Measurements from ENCODE around the gene PADI1.

Gene PADI1

GRCh38 chr1:17215545-17215890 is 10.6 kb downstream of the PADI1 start:
- H3K27ac ChIP-seq (ENCODE audit: low read depth, low read length) = no peak overlapping the region
- peaks cover 21 to 38% of the 10 kb centered on the region in 2 donors for H3K27me3 ChIP-seq (ENCODE audit: control insufficient read depth in 1 of 2, insufficient read depth in 2 of 2, low read length in 2 of 2)

DNA sequence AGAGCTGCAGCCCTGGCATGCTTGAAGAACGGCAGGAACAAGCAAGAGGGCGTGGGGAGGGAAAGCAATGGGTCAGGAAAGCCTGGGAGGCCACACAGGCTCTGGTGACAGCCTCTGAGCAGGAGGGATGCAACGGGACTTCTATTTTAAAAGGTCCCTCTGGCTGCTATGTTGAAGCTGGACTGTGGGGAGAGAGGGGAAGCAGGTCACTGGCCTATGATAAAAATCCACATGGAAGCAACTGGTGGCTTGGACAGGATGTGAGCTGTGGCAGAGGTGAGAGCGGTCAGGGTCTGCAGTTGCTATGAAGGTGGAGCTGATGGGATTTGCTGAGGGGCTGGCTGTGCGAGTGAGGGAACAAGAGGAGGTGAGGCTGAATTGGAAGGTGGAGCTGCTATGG is 11.2 kb downstream of the PADI1 start:
- Histone ChIP-seq H3K36me3 (ENCODE audit: control insufficient read depth in 1 of 2, insufficient read depth in 2 of 2, low read length in 2 of 2) (no peaks in the 10 kb centered on the region), H3K9ac (ENCODE audit: low read depth in 1 of 2, low read length in 2 of 2) (no peak overlapping the region), H3K4me3 (ENCODE audit: low read depth in 1 of 2, low read length in 2 of 2) (no peak overlapping the region), H3K27ac (ENCODE audit: low read depth, low read length) (no peak overlapping the region), H3K27me3 (ENCODE audit: control insufficient read depth in 1 of 2, insufficient read depth in 2 of 2, low read length in 2 of 2) (peaks cover 21 to 38% of the 10 kb centered on the region in 2 donors), H3K4me1 (ENCODE audit: control insufficient read depth in 1 of 2, insufficient read depth in 2 of 2, low read length in 2 of 2) (peaks cover 0 to 7% of the 10 kb centered on the region in 2 donors), H3K9me3 (ENCODE audit: control insufficient read depth in 1 of 2, low read length in 2 of 2) (no peaks in the 10 kb centered on the region)

More at GRCh38 chr1:17215545-17215890, 10.6 kb downstream of the PADI1 start:
- Histone ChIP-seq H3K36me3 (ENCODE audit: control insufficient read depth in 1 of 2, insufficient read depth in 2 of 2, low read length in 2 of 2) (no peaks in the 10 kb centered on the region), H3K4me3 (ENCODE audit: low read depth in 1 of 2, low read length in 2 of 2) (no peak overlapping the region), H3K9ac (ENCODE audit: low read depth in 1 of 2, low read length in 2 of 2) (no peak overlapping the region), H3K9me3 (ENCODE audit: control insufficient read depth in 1 of 2, low read length in 2 of 2) (no peaks in the 10 kb centered on the region), H3K4me1 (ENCODE audit: control insufficient read depth in 1 of 2, insufficient read depth in 2 of 2, low read length in 2 of 2) (peaks cover 0 to 7% of the 10 kb centered on the region in 2 donors)

GRCh38 chr1:17217607-17218006 is 12.7 kb downstream of the PADI1 start:
- H3K27ac ChIP-seq (ENCODE audit: low read depth, low read length) = no peak overlapping the region
- no peak overlapping the region for H3K4me3 ChIP-seq (ENCODE audit: low read depth in 1 of 2, low read length in 2 of 2)
- peaks cover 17 to 33% of the 10 kb centered on the region in 2 donors for H3K27me3 ChIP-seq (ENCODE audit: control insufficient read depth in 1 of 2, insufficient read depth in 2 of 2, low read length in 2 of 2)
- no peaks in the 10 kb centered on the region for H3K36me3 ChIP-seq (ENCODE audit: control insufficient read depth in 1 of 2, insufficient read depth in 2 of 2, low read length in 2 of 2)
- no peaks in the 10 kb centered on the region for H3K9me3 ChIP-seq (ENCODE audit: control insufficient read depth in 1 of 2, low read length in 2 of 2)
- no peak overlapping the region for H3K9ac ChIP-seq (ENCODE audit: low read depth in 1 of 2, low read length in 2 of 2)
- peaks cover 0 to 4% of the 10 kb centered on the region in 2 donors for H3K4me1 ChIP-seq (ENCODE audit: control insufficient read depth in 1 of 2, insufficient read depth in 2 of 2, low read length in 2 of 2)

DNA sequence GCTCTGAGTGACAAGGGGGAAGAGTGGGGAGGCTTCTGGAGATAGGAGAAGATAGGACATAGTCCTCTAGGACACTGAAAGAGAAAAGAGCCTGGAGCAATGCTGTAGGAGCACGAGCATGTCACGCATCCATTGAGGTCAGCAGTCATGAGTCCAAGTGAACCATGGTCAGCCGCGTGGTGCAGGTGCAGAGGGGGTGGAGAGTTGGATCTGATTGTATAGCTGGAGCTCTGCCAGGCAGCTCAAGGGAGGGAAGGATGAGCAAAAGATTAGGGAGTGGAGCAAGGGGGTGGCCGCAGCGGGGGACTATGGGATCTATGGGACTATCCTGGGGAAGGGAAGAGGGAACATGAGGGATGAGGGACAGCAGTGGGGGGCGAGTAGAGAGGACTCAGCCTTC is 14.0 kb downstream of the PADI1 start:
- Histone ChIP-seq H3K4me1 (ENCODE audit: control insufficient read depth in 1 of 2, insufficient read depth in 2 of 2, low read length in 2 of 2) (no peaks in the 10 kb centered on the region), H3K36me3 (ENCODE audit: control insufficient read depth in 1 of 2, insufficient read depth in 2 of 2, low read length in 2 of 2) (no peaks in the 10 kb centered on the region), H3K4me3 (ENCODE audit: low read depth in 1 of 2, low read length in 2 of 2) (no peak overlapping the region), H3K9me3 (ENCODE audit: control insufficient read depth in 1 of 2, low read length in 2 of 2) (no peaks in the 10 kb centered on the region), H3K27ac (ENCODE audit: low read depth, low read length) (no peak overlapping the region), H3K27me3 (ENCODE audit: control insufficient read depth in 1 of 2, insufficient read depth in 2 of 2, low read length in 2 of 2) (peaks cover 5 to 22% of the 10 kb centered on the region in 2 donors), H3K9ac (ENCODE audit: low read depth in 1 of 2, low read length in 2 of 2) (no peak overlapping the region)

- Histone ChIP-seq H3K9me3 (ENCODE audit: control insufficient read depth in 1 of 2, low read length in 2 of 2) (no peaks in the 10 kb centered on the region), H3K4me1 (ENCODE audit: control insufficient read depth in 1 of 2, insufficient read depth in 2 of 2, low read length in 2 of 2) (no peaks in the 10 kb centered on the region), H3K27me3 (ENCODE audit: control insufficient read depth in 1 of 2, insufficient read depth in 2 of 2, low read length in 2 of 2) (peaks cover 5 to 15% of the 10 kb centered on the region in 2 donors), H3K36me3 (ENCODE audit: control insufficient read depth in 1 of 2, insufficient read depth in 2 of 2, low read length in 2 of 2) (no peaks in the 10 kb centered on the region), H3K27ac (ENCODE audit: low read depth, low read length) (no peak overlapping the region), H3K9ac (ENCODE audit: low read depth in 1 of 2, low read length in 2 of 2) (no peak overlapping the region), H3K4me3 (ENCODE audit: low read depth in 1 of 2, low read length in 2 of 2) (no peak overlapping the region)
Observed at GRCh38 chr1:17220287-17220686, 15.4 kb downstream of the PADI1 start.

DNA sequence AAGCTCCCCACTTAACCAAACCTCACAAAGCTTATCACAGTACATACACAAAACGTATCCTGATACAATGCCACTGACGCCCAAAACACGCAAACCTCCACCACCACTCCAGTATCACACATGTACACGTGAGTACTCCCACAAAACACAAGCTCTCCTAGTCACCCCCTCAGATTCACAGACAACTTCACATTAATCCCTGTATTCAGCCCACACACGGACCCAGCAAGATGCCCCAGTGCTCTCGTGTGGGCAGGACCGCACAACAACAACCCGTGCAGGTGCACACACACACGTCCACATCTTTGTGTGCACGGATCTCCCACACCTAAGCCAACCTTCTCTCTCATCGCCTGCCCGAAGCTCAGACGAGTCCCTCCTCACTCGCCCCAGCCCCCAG is 17.6 kb downstream of the PADI1 start:
- Histone ChIP-seq H3K27me3 (ENCODE audit: control insufficient read depth in 1 of 2, insufficient read depth in 2 of 2, low read length in 2 of 2) (peaks cover 5 to 11% of the 10 kb centered on the region in 2 donors), H3K9ac (ENCODE audit: low read depth in 1 of 2, low read length in 2 of 2) (no peak overlapping the region), H3K4me3 (ENCODE audit: low read depth in 1 of 2, low read length in 2 of 2) (no peak overlapping the region), H3K27ac (ENCODE audit: low read depth, low read length) (no peak overlapping the region), H3K9me3 (ENCODE audit: control insufficient read depth in 1 of 2, low read length in 2 of 2) (no peaks in the 10 kb centered on the region), H3K36me3 (ENCODE audit: control insufficient read depth in 1 of 2, insufficient read depth in 2 of 2, low read length in 2 of 2) (no peaks in the 10 kb centered on the region), H3K4me1 (ENCODE audit: control insufficient read depth in 1 of 2, insufficient read depth in 2 of 2, low read length in 2 of 2) (no peaks in the 10 kb centered on the region)

DNA sequence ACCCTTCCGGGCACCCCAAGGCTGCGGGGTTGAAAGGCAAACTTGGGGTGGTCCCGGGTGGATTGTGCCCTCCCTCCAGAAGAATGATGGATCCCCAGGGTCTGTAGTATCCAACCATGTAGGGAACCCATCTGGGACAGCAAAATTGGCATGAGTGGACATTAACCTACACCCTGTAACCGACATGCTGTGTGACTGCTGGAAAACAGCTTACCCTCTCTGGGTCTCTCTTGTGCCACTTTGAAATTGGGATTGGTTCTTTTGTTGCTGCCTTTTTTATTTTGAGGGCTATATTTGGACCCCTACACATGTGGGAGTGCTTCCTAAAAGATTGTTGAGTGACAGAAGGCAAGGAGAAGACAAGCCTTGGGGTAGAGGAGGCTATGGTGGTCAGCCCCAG is 19.5 kb downstream of the PADI1 start:
- Histone ChIP-seq H3K36me3 (ENCODE audit: control insufficient read depth in 1 of 2, insufficient read depth in 2 of 2, low read length in 2 of 2) (no peaks in the 10 kb centered on the region), H3K27me3 (ENCODE audit: control insufficient read depth in 1 of 2, insufficient read depth in 2 of 2, low read length in 2 of 2) (no peaks in the 10 kb centered on the region), H3K4me3 (ENCODE audit: low read depth in 1 of 2, low read length in 2 of 2) (no peak overlapping the region)

GRCh38 chr1:17225140-17225539 is 20.2 kb downstream of the PADI1 start:
- no peaks in the 10 kb centered on the region for H3K36me3 ChIP-seq (ENCODE audit: control insufficient read depth in 1 of 2, insufficient read depth in 2 of 2, low read length in 2 of 2)
- no peak overlapping the region for H3K27ac ChIP-seq (ENCODE audit: low read depth, low read length)
- H3K9ac ChIP-seq (ENCODE audit: low read depth in 1 of 2, low read length in 2 of 2) = no peak overlapping the region
- H3K27me3 ChIP-seq (ENCODE audit: control insufficient read depth in 1 of 2, insufficient read depth in 2 of 2, low read length in 2 of 2) = no peaks in the 10 kb centered on the region
- H3K4me3 ChIP-seq (ENCODE audit: low read depth in 1 of 2, low read length in 2 of 2) = no peak overlapping the region
- H3K4me1 ChIP-seq (ENCODE audit: control insufficient read depth in 1 of 2, insufficient read depth in 2 of 2, low read length in 2 of 2) = peaks cover 0 to 6% of the 10 kb centered on the region in 2 donors
- H3K9me3 ChIP-seq (ENCODE audit: control insufficient read depth in 1 of 2, low read length in 2 of 2) = no peaks in the 10 kb centered on the region

More for the DNA sequence above, 19.5 kb downstream of the PADI1 start:
- H3K4me1 ChIP-seq (ENCODE audit: control insufficient read depth in 1 of 2, insufficient read depth in 2 of 2, low read length in 2 of 2) = peaks cover 0 to 4% of the 10 kb centered on the region in 2 donors
- no peak overlapping the region for H3K27ac ChIP-seq (ENCODE audit: low read depth, low read length)
- no peak overlapping the region for H3K9ac ChIP-seq (ENCODE audit: low read depth in 1 of 2, low read length in 2 of 2)
- H3K9me3 ChIP-seq (ENCODE audit: control insufficient read depth in 1 of 2, low read length in 2 of 2) = no peaks in the 10 kb centered on the region

GRCh38 chr1:17227358-17227915 is 22.5 kb downstream of the PADI1 start:
- H3K4me3 ChIP-seq (ENCODE audit: low read depth in 1 of 2, low read length in 2 of 2) = no peak overlapping the region
- no peak overlapping the region for H3K27ac ChIP-seq (ENCODE audit: low read depth, low read length)
- no peak overlapping the region for H3K9ac ChIP-seq (ENCODE audit: low read depth in 1 of 2, low read length in 2 of 2)
- no peaks in the 10 kb centered on the region for H3K9me3 ChIP-seq (ENCODE audit: control insufficient read depth in 1 of 2, low read length in 2 of 2)
- H3K36me3 ChIP-seq (ENCODE audit: control insufficient read depth in 1 of 2, insufficient read depth in 2 of 2, low read length in 2 of 2) = no peaks in the 10 kb centered on the region
- H3K4me1 ChIP-seq (ENCODE audit: control insufficient read depth in 1 of 2, insufficient read depth in 2 of 2, low read length in 2 of 2) = peaks cover 0 to 6% of the 10 kb centered on the region in 2 donors
- H3K27me3 ChIP-seq (ENCODE audit: control insufficient read depth in 1 of 2, insufficient read depth in 2 of 2, low read length in 2 of 2) = no peaks in the 10 kb centered on the region

DNA sequence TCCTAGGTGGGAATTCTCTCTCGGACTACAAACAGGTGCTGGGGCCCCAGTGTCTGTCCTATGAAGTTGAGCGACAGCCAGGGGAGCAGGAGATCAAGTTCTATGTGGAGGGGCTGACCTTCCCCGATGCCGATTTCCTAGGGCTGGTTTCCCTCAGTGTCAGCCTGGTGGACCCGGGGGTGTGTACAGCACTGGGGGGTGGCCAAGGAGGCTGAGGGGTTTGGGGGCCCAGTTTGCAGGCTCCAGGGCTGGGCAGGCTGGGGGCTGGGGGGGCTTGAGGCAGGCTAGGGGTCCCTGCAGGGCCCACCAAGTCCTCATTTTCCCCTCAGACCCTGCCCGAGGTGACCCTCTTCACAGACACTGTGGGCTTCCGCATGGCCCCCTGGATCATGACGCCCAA is 23.7 kb downstream of the PADI1 start:
- Histone ChIP-seq H3K9ac (ENCODE audit: low read depth in 1 of 2, low read length in 2 of 2) (no peak overlapping the region), H3K9me3 (ENCODE audit: control insufficient read depth in 1 of 2, low read length in 2 of 2) (no peaks in the 10 kb centered on the region), H3K27ac (ENCODE audit: low read depth, low read length) (no peak overlapping the region), H3K4me1 (ENCODE audit: control insufficient read depth in 1 of 2, insufficient read depth in 2 of 2, low read length in 2 of 2) (peaks cover 6 to 12% of the 10 kb centered on the region in 2 donors), H3K4me3 (ENCODE audit: low read depth in 1 of 2, low read length in 2 of 2) (no peak overlapping the region), H3K27me3 (ENCODE audit: control insufficient read depth in 1 of 2, insufficient read depth in 2 of 2, low read length in 2 of 2) (no peaks in the 10 kb centered on the region), H3K36me3 (ENCODE audit: control insufficient read depth in 1 of 2, insufficient read depth in 2 of 2, low read length in 2 of 2) (no peaks in the 10 kb centered on the region)

- Histone ChIP-seq H3K27me3 (ENCODE audit: control insufficient read depth in 1 of 2, insufficient read depth in 2 of 2, low read length in 2 of 2) (no peaks in the 10 kb centered on the region), H3K4me1 (ENCODE audit: control insufficient read depth in 1 of 2, insufficient read depth in 2 of 2, low read length in 2 of 2) (peaks cover 9 to 18% of the 10 kb centered on the region in 2 donors), H3K9me3 (ENCODE audit: control insufficient read depth in 1 of 2, low read length in 2 of 2) (no peaks in the 10 kb centered on the region), H3K9ac (ENCODE audit: low read depth in 1 of 2, low read length in 2 of 2) (no peak overlapping the region), H3K27ac (ENCODE audit: low read depth, low read length) (no peak overlapping the region), H3K4me3 (ENCODE audit: low read depth in 1 of 2, low read length in 2 of 2) (no peak overlapping the region), H3K36me3 (ENCODE audit: control insufficient read depth in 1 of 2, insufficient read depth in 2 of 2, low read length in 2 of 2) (no peaks in the 10 kb centered on the region)
Observed at GRCh38 chr1:17229379-17229778, 24.5 kb downstream of the PADI1 start.

All from duodenal mucosa (tissue), 2 donors.